ENCODE data around the gene SPI1. TPM values are rescaled to one million over a fixed set of nuclear protein-coding genes. Genes with fewer than 3 reads are reported as not detected.

SPI1 gene
- total RNA-seq, 1 donor from 2014 or later: 15.5 TPM

DNA sequence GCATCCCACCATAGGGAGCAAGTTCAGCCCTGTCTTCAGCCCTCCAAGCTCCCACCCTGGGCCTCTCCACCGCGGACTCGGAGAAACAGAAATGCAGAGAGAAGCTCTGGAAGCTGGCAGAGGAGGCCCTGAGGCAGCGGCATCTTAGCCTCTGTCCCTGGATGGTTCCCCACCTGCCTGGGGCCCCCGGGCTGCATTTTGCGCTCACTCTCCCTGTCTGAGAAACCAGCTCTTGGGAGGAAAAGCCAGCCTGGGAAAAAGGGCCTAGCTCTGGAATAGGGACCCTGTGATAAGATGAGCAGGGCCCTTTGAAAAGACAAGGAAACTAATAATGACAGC is 12.0 kb upstream of the SPI1 start:
- no peaks in the 10 kb centered on the region for H3K27me3 ChIP-seq
- no peak overlapping the region for H3K27ac ChIP-seq
- H3K4me3 ChIP-seq: no peak overlapping the region
- H3K9me3 ChIP-seq: no peaks in the 10 kb centered on the region
- no peaks in the 10 kb centered on the region for H3K36me3 ChIP-seq
- no peak for DNase-seq (ENCODE audit: extremely low spot score in 2 of 2)
- intact Hi-C loops (cut with DNase I): no loop called here
- H3K4me1 ChIP-seq: peaks cover 20% of the 10 kb centered on the region
- TF ChIP-seq, protein P1, sequence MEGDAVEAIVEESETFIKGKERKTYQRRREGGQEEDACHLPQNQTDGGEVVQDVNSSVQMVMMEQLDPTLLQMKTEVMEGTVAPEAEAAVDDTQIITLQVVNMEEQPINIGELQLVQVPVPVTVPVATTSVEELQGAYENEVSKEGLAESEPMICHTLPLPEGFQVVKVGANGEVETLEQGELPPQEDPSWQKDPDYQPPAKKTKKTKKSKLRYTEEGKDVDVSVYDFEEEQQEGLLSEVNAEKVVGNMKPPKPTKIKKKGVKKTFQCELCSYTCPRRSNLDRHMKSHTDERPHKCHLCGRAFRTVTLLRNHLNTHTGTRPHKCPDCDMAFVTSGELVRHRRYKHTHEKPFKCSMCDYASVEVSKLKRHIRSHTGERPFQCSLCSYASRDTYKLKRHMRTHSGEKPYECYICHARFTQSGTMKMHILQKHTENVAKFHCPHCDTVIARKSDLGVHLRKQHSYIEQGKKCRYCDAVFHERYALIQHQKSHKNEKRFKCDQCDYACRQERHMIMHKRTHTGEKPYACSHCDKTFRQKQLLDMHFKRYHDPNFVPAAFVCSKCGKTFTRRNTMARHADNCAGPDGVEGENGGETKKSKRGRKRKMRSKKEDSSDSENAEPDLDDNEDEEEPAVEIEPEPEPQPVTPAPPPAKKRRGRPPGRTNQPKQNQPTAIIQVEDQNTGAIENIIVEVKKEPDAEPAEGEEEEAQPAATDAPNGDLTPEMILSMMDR (IDR thresholded peaks at IDR 0.05): no peak
- TF ChIP-seq POLR2A (IDR thresholded peaks at IDR 0.05) (no peak), POLR2AphosphoS5 (IDR thresholded peaks at IDR 0.05; ENCODE audit: insufficient read depth in 1 of 2, low read depth in 1 of 2) (no peak)

DNA sequence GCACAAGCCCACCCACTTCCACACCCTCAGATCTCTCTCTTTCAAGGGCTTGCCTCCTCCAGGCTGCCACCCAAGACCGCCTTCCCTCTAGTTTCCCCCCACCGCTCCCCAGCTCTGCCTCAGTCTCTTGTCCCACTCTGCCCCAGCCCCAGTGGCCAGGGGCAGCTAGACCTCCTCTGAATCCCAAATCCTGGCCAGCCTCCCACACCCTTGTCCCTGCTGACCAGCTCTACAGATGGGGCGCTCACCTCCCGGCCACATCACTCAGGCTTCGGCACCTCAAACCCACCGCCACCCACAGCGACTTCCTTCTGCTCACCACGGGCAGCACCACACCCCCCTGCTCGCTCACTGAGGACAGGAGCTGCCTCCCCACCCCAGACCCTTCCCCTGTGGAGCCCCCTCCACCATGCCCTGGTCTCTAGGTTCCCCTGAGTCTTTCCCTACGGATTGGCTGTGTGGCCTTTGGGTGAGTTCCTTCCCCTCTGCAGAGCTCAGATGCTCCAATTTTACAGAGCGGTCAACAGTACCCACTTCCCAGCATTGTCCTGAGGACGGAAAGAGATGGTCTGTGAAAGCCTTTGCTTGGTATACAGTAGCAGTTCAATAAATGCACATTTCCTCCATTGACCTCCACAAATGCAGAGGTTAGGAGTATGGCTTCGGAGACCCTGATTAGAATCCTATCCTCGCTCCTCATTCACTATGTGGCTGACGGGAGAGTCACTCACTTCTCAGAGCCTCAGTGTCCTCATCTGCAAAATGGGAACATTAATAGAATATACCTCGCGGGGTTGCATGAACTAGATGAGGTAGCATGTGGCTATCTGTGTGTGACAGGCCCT is 11.5 kb upstream of the SPI1 start:
- Histone ChIP-seq H3K36me3 (no peaks in the 10 kb centered on the region), H3K4me3 (no peak overlapping the region), H3K9me3 (no peaks in the 10 kb centered on the region), H3K27ac (no peak overlapping the region), H3K4me1 (peaks cover 15% of the 10 kb centered on the region), H3K27me3 (no peaks in the 10 kb centered on the region)
- intact Hi-C loops (cut with DNase I): no loop called here
- TF ChIP-seq, protein P1 (IDR thresholded peaks at IDR 0.05): no peak
- TF ChIP-seq POLR2AphosphoS5 (IDR thresholded peaks at IDR 0.05; ENCODE audit: insufficient read depth in 1 of 2, low read depth in 1 of 2) (no peak), POLR2A (IDR thresholded peaks at IDR 0.05) (no peak)
- no peak for DNase-seq (ENCODE audit: extremely low spot score in 2 of 2)

DNA sequence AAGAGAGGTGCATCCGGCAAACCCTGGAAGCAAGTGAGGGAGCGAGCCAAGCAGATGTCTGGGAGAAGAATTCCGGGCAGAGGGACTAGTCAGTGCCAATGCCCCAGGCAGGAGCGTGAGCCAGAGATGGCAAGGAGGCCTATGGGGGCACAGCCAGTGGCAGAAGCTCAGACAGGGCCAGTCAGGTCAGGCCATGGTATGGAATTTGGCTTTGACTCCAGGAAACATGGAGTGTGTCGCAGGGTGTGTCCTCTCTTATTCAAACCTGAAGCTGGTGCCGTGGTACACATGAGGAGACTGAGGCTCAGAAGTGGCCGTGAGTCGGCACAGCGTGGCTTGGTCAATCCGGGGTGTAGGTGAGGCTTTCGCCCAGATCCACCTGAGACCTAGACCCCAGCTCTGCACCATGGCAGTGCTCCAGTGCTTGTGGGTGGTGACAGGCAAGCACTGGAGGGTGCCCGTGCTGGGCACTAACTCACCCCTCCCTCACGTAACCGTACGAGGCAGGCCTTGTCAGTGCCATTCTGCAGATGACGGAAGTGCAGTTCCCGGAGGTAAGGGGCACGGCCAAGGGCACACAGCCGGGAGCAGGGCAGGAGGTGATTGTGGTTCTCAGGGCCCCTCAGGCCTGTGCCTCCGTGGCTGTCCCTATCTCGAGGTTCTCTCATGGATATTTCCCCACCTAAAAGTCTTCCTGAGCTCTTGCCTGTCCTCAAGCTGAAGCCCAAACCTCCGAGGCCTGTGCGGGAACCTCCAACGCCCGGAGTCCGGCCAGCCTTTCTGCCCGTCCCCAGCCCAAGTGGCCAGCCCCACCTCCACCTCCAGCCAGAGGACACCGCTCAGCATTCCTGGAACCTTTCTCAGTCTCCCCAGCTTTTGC is 10.6 kb upstream of the SPI1 start:
- Histone ChIP-seq H3K27me3 (no peaks in the 10 kb centered on the region), H3K4me1 (peaks cover 15% of the 10 kb centered on the region), H3K4me3 (no peak overlapping the region), H3K36me3 (no peaks in the 10 kb centered on the region), H3K27ac (no peak overlapping the region), H3K9me3 (no peaks in the 10 kb centered on the region)
- TF ChIP-seq POLR2AphosphoS5 (IDR thresholded peaks at IDR 0.05; ENCODE audit: insufficient read depth in 1 of 2, low read depth in 1 of 2) (no peak), POLR2A (IDR thresholded peaks at IDR 0.05) (no peak)
- TF ChIP-seq, protein P1 (IDR thresholded peaks at IDR 0.05): no peak
- DNase-seq (ENCODE audit: extremely low spot score in 2 of 2): no peak
- intact Hi-C loops (cut with DNase I): no loop called here

DNA sequence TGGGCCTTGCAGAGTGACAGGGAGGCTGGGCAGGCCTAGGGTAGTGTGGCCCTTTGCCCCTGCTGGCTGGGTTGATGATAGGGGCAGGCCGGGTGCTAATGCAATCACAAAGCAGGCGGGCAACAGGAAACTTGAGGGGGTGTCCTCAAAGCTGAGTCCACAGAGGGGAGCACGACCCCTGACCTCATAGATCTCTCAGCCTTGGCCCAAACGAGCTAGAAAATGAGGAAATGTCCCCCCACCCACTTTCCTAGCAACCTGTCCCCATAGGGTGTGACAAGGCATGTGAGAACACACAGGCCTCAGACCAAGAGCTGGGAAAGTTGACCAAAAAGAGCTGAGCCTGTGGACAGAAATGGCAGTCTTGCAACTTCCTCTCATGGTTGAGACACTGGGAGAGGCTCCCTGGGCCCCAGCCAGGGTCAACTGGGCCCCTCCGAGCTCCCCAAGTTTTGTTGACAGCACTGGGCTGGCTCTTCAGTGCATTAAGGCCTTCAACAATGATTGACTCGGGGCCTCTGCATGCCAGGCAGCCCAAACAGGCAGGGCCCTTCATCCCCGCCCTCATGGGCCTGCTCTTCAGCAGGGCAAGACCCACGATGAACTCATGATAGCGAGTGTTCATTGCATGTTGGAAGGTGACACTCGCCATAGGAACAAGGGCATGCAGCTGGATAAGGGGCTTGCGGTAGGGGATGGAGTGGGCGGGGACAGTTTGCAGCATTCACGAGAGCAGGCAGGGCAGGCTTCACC is 9.8 kb upstream of the SPI1 start:
- Histone ChIP-seq H3K4me1 (peaks cover 15% of the 10 kb centered on the region), H3K4me3 (no peak overlapping the region), H3K9me3 (no peaks in the 10 kb centered on the region), H3K36me3 (no peaks in the 10 kb centered on the region), H3K27me3 (no peaks in the 10 kb centered on the region), H3K27ac (no peak overlapping the region)
- no peak for DNase-seq (ENCODE audit: extremely low spot score in 2 of 2)
- TF ChIP-seq POLR2A (IDR thresholded peaks at IDR 0.05) (no peak), POLR2AphosphoS5 (IDR thresholded peaks at IDR 0.05; ENCODE audit: insufficient read depth in 1 of 2, low read depth in 1 of 2) (no peak)
- TF ChIP-seq, protein P1 (IDR thresholded peaks at IDR 0.05): no peak
- intact Hi-C loops (cut with DNase I): no loop called here

Data from vagina (tissue), 2 donors.